ENCODE results near the gene CCR4. TPM values are rescaled to one million over a fixed set of nuclear protein-coding genes. Genes with fewer than 3 reads are reported as not detected.

CCR4 gene
- total and polyA plus RNA-seq, 10 donors, result 0.28 to 9.4 (median 4.9) TPM

DNA sequence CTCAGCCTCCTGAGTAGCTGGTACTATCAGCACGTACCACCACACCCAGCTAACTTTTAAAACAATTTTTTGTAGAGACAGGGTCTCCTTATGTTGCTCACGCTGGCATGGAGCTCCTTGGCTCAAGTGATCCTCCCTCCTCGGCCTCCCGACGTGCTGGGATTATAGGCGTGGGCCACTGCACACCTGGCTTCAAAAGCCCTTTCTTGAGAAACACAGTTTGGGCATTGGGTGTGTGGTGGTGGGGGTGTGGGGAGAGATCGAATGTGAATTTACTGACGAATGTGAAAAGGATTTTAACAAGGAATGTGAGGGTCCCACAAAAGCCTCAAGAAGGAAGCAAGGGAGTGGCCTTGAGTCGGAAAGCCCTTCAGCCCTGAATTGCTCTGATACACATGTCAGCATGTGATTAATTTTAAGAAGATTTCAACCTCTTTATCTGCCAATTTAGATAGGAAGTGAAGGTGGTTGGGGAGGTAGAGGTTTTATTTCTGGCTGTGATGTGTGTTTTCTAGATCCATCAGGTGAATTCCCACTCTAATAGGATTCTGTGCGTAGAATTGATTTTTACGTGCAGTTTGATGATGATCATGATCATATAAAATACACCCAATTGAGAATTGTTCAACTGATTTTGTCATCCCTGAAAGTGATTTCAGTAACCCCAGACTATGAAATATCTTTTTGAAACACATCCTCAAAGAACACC, 1.1 kb downstream of the CCR4 start:
- intact Hi-C loops (cut with DNase I; ENCODE audit: low total_unique reads), result loop anchor here (10.0 kb wide), 1 partner anchor 422 kb away; no protein-coding TSS in a partner anchor
- H3K4me3 ChIP-seq, result peak overlapping the region in 2 of 8 donors; percentile 16 to 51
- H3K4me1 ChIP-seq, result peaks cover 0 to 17% (median 9%) of the 10 kb centered on the region in 6 donors
- H3K27me3 ChIP-seq (replicated peaks in 1 of 7), result no peaks in the 10 kb centered on the region
- H3K36me3 ChIP-seq, result no peaks in the 10 kb centered on the region
- no peaks in the 10 kb centered on the region for H3K9me3 ChIP-seq
- peak overlapping the region in 1 of 8 donors; percentile 30 for H3K27ac ChIP-seq
- DNase-seq, result no peak
- TF ChIP-seq CTCF (IDR thresholded peaks at IDR 0.05 in 8 of 11, conservative IDR thresholded peaks at IDR 0.05 in 3 of 11), result no peak
- TF ChIP-seq POLR2A (IDR thresholded peaks at IDR 0.05), result no peak
- no peak for TF ChIP-seq POLR2AphosphoS5 (IDR thresholded peaks at IDR 0.05)
- WGBS, 5 donors, result 78 to 83% (median 81%) methylated on average over 11 of the region's 11 CpGs

DNA sequence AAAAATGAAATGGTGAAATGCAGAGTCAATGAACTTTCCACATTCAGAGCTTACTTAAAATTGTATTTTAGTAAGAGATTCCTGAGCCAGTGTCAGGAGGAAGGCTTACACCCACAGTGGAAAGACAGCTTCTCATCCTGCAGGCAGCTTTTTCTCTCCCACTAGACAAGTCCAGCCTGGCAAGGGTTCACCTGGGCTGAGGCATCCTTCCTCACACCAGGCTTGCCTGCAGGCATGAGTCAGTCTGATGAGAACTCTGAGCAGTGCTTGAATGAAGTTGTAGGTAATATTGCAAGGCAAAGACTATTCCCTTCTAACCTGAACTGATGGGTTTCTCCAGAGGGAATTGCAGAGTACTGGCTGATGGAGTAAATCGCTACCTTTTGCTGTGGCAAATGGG, 3.1 kb downstream of the CCR4 start:
- 83 to 100% (median 90%) methylated on average over 1 of the region's 1 CpG for WGBS, 5 donors
- Histone ChIP-seq H3K27ac (no peak overlapping the region), H3K27me3 (replicated peaks in 1 of 7) (no peaks in the 10 kb centered on the region), H3K4me1 (peaks cover 0 to 12% (median 6%) of the 10 kb centered on the region in 6 donors), H3K36me3 (no peaks in the 10 kb centered on the region), H3K4me3 (peak overlapping the region in 1 of 8 donors; percentile 51), H3K9me3 (no peaks in the 10 kb centered on the region)
- intact Hi-C loops (cut with DNase I; ENCODE audit: low total_unique reads), result loop anchor here (10.0 kb wide), 1 partner anchor 420 kb away; no protein-coding TSS in a partner anchor
- DNase-seq, result no peak
- no peak for TF ChIP-seq CTCF (IDR thresholded peaks at IDR 0.05 in 8 of 11, conservative IDR thresholded peaks at IDR 0.05 in 3 of 11)
- no peak for TF ChIP-seq POLR2AphosphoS5 (IDR thresholded peaks at IDR 0.05)
- no peak for TF ChIP-seq POLR2A (IDR thresholded peaks at IDR 0.05)

DNA sequence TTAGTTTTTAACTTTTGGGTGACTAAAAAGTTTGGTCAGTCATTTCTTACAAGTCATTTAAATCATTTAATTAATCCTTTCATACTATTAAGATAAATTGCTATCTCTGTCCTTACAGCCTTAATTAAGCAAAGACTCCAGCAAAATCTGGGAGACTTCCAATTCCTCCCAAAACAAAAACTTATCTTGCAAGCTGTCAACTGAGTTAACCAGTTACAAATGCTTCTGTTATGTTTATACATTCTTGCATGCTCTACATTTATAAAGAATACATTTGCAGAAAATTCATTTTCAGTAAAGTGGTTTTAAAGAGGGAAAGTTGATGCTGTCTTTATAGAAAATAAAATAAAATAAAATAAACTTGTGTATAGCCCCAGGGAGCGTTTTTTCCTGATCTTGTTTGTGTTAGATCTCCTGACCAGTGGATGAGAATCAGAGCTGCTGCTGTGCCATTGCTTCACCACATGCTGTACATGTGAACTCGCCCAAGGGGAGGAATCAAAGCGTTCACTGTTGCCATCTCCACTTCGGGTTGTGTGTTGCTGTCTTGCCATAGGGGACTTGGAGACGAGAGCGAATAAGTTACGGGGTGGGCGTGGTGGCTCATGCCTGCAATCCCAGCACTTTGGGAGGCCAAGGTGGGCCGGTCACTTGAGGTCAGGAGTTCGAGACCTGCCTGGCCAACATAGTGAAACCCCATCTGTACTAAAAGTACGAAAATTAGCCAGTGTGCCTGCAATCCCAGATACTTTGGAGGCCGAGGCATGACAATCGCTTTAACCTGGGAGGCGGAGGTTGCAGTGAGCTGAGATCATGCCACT, 5.5 kb downstream of the CCR4 start:
- intact Hi-C loops (cut with DNase I; ENCODE audit: low total_unique reads), result loop anchor here (10.0 kb wide), 1 partner anchor 418 kb away; no protein-coding TSS in a partner anchor
- Histone ChIP-seq H3K27ac (no peak overlapping the region), H3K36me3 (no peaks in the 10 kb centered on the region), H3K4me1 (peaks cover 0 to 4% (median under 1%) of the 10 kb centered on the region in 6 donors), H3K4me3 (no peak overlapping the region), H3K27me3 (replicated peaks in 1 of 7) (no peaks in the 10 kb centered on the region), H3K9me3 (no peaks in the 10 kb centered on the region)
- 88 to 97% (median 93%) methylated on average over 14 of the region's 14 CpGs for WGBS, 5 donors
- TF ChIP-seq POLR2AphosphoS5 (IDR thresholded peaks at IDR 0.05) (no peak), CTCF (IDR thresholded peaks at IDR 0.05 in 8 of 11, conservative IDR thresholded peaks at IDR 0.05 in 3 of 11) (no peak), POLR2A (IDR thresholded peaks at IDR 0.05) (no peak)
- no peak for DNase-seq

DNA sequence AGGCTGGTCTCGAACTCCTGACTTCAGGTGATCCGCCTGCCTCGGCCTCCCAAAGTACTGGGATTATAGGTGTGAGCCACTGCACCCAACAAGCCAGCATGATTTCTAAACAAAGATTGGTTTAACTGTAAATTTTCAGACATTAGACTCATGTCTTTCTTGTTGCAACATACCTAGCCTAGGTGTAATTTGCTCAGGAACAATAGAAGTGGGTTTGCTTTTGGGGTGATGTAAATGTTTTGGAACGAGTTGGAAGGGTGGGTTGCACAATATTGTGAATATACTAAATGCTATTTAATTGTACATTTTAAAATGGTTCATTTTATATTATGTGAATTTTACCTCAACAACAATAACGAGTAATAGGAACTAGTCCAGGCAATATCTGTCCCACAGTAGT, 7.1 kb downstream of the CCR4 start:
- Histone ChIP-seq H3K27me3 (replicated peaks in 1 of 7) (no peaks in the 10 kb centered on the region), H3K4me1 (peaks cover 0 to 4% (median 0%) of the 10 kb centered on the region in 6 donors), H3K36me3 (no peaks in the 10 kb centered on the region), H3K4me3 (no peak overlapping the region), H3K9me3 (no peaks in the 10 kb centered on the region), H3K27ac (no peak overlapping the region)
- intact Hi-C loops (cut with DNase I; ENCODE audit: low total_unique reads), result loop anchor here (10.0 kb wide), 1 partner anchor 416 kb away; no protein-coding TSS in a partner anchor
- 81 to 96% (median 89%) methylated on average over 5 of the region's 5 CpGs for WGBS, 5 donors
- TF ChIP-seq POLR2A (IDR thresholded peaks at IDR 0.05) (no peak), CTCF (IDR thresholded peaks at IDR 0.05 in 8 of 11, conservative IDR thresholded peaks at IDR 0.05 in 3 of 11) (no peak), POLR2AphosphoS5 (IDR thresholded peaks at IDR 0.05) (no peak)
- no peak for DNase-seq
